HepG2 (cell line): Measurements from ENCODE around the gene EEA1. TPM values are rescaled to one million over a fixed set of nuclear protein-coding genes. Genes with fewer than 3 reads are reported as not detected.

Experiments
- ELF4 ChIP-seq: sonication (generic); formaldehyde crosslinking; IDR thresholded peaks from 2 replicates; pipeline ENCODE4 v1.5.0; 2020; ENCODE audit warnings: missing genetic modification reagents, mild to moderate bottlenecking, moderate library complexity, borderline replicate concordance
- GABPA ChIP-seq, 2 experiments: IDR thresholded peaks; 2 replicates each; pipeline ENCODE4 v1.6.1; 2011 to 2016; ENCODE audit warnings: low read depth in 2 of 2, low read length in 1 of 2, missing biosample characterization in 1 of 2, missing genetic modification characterization in 1 of 2
- GATAD2A ChIP-seq: IDR thresholded peaks from 2 replicates; pipeline ENCODE4 v1.6.1; 2016
- ISX ChIP-seq: sonication (generic); formaldehyde crosslinking; conservative IDR thresholded peaks from 2 replicates; pipeline ENCODE4 v1.5.0; 2020; ENCODE audit warnings: missing genetic modification reagents
- MXD4 ChIP-seq: IDR thresholded peaks from 2 replicates; pipeline ENCODE4 v1.6.1; 2016; ENCODE audit warnings: mild to moderate bottlenecking, missing biosample characterization, missing genetic modification reagents
- NFKBIZ ChIP-seq: IDR thresholded peaks from 2 replicates; pipeline ENCODE4 v1.6.1; 2018; ENCODE audit warnings: missing genetic modification reagents, missing compliant biosample characterization
- NR2F2 ChIP-seq: IDR thresholded peaks from 2 replicates; pipeline ENCODE4 v1.6.1; 2012; ENCODE audit warnings: low read depth, inconsistent platforms, borderline replicate concordance
- POLR2G ChIP-seq: fragments of 200-400 bp; formaldehyde crosslinking; IDR thresholded peaks from 2 replicates; pipeline ENCODE4 v1.6.1; 2018; ENCODE audit warnings: mild to moderate bottlenecking, low read depth, low read length, moderate library complexity
- SAFB2 ChIP-seq: sonication (generic); formaldehyde crosslinking; IDR thresholded peaks from 2 replicates; pipeline ENCODE4 v1.5.1; 2020; ENCODE audit warnings: missing genetic modification reagents, low read depth, mild to moderate bottlenecking, borderline replicate concordance
- SIN3A ChIP-seq: IDR thresholded peaks from 2 replicates; pipeline ENCODE4 v1.6.1; 2011; ENCODE audit warnings: low read depth, mild to moderate bottlenecking, control low read depth, low read length, borderline replicate concordance
- SMARCC2 ChIP-seq: fragments of 450-650 bp; IDR thresholded peaks from 2 replicates; pipeline ENCODE4 v1.6.1; 2017; ENCODE audit warnings: antibody characterized with exemption, mild to moderate bottlenecking
- SOX13 ChIP-seq, 3 experiments: fragments of 450-650 bp in 1 of 3; sonication (generic) in 1 of 3; formaldehyde crosslinking in 1 of 3; IDR thresholded peaks in 2 of 3; conservative IDR thresholded peaks in 1 of 3; 2 replicates each; pipeline versions ENCODE4 v1.5.0 to v1.6.1; 2016 to 2020; ENCODE audit warnings: antibody characterized with exemption in 1 of 3, mild to moderate bottlenecking in 1 of 3, missing compliant biosample characterization in 1 of 3, missing genetic modification reagents in 1 of 3, moderate library complexity in 1 of 3
- U2AF1 ChIP-seq: fragments of 200-400 bp; formaldehyde crosslinking; optimal IDR thresholded peaks from 2 replicates; pipeline ENCODE3; 2017; ENCODE audit warnings: mild to moderate bottlenecking, low read depth, low read length
- ZBTB2 ChIP-seq: sonication (generic); formaldehyde crosslinking; IDR thresholded peaks from 2 replicates; pipeline ENCODE4 v1.8.0; 2022; ENCODE audit warnings: low read depth, missing genetic modification reagents
- ZBTB42 ChIP-seq: sonication (generic); formaldehyde crosslinking; IDR thresholded peaks from 2 replicates; pipeline ENCODE4 v1.5.0; 2020; ENCODE audit warnings: mild to moderate bottlenecking, missing genetic modification reagents
- ZFP82 ChIP-seq: sonication (generic); formaldehyde crosslinking; IDR thresholded peaks from 2 replicates; pipeline ENCODE4 v1.5.1; 2020; ENCODE audit warnings: mild to moderate bottlenecking, missing genetic modification reagents, borderline replicate concordance
- ZKSCAN8 ChIP-seq: IDR thresholded peaks from 2 replicates; pipeline ENCODE4 v1.6.1; 2016; ENCODE audit warnings: borderline replicate concordance, missing genetic modification reagents, missing compliant biosample characterization
- ZNF124 ChIP-seq: sonication (generic); formaldehyde crosslinking; IDR thresholded peaks from 2 replicates; pipeline ENCODE4 v1.4.0; 2020; ENCODE audit warnings: missing genetic modification reagents
- ZNF136 ChIP-seq: sonication (generic); formaldehyde crosslinking; IDR thresholded peaks from 2 replicates; pipeline ENCODE4 v1.8.1; 2022; ENCODE audit warnings: low read depth, mild to moderate bottlenecking, moderate library complexity, missing genetic modification reagents
- ZNF329 ChIP-seq: sonication (generic); formaldehyde crosslinking; IDR thresholded peaks from 2 replicates; pipeline ENCODE4 v1.9.0; 2021; ENCODE audit warnings: low read depth, mild to moderate bottlenecking, missing genetic modification reagents
- ZNF468 ChIP-seq: sonication (generic); formaldehyde crosslinking; IDR thresholded peaks from 2 replicates; pipeline ENCODE4 v1.8.0; 2022; ENCODE audit warnings: mild to moderate bottlenecking, moderate library complexity, missing genetic modification reagents
- ZNF510 ChIP-seq: sonication (generic); formaldehyde crosslinking; IDR thresholded peaks from 2 replicates; pipeline ENCODE4 v1.4.0; 2020; ENCODE audit warnings: low read depth, mild to moderate bottlenecking, missing genetic modification reagents
- ZNF543 ChIP-seq: sonication (generic); formaldehyde crosslinking; IDR thresholded peaks from 2 replicates; pipeline ENCODE4 v1.4.0; 2020; ENCODE audit warnings: mild to moderate bottlenecking, missing genetic modification reagents
- ZNF550 ChIP-seq: sonication (generic); formaldehyde crosslinking; IDR thresholded peaks from 2 replicates; pipeline ENCODE4 v1.4.0; 2020; ENCODE audit warnings: mild to moderate bottlenecking, missing genetic modification reagents, borderline replicate concordance
- ZNF557 ChIP-seq: sonication (generic); formaldehyde crosslinking; IDR thresholded peaks from 2 replicates; pipeline ENCODE4 v1.4.0; 2020; ENCODE audit warnings: missing genetic modification reagents
- ZNF569 ChIP-seq: sonication (generic); formaldehyde crosslinking; IDR thresholded peaks from 2 replicates; pipeline ENCODE4 v1.5.0; 2020; ENCODE audit warnings: mild to moderate bottlenecking, missing genetic modification reagents, moderate library complexity, borderline replicate concordance
- ZNF577 ChIP-seq: sonication (generic); formaldehyde crosslinking; IDR thresholded peaks from 2 replicates; pipeline ENCODE4 v1.4.0; 2020; ENCODE audit warnings: mild to moderate bottlenecking, low read depth, missing genetic modification reagents, borderline replicate concordance
- ZNF879 ChIP-seq: sonication (generic); formaldehyde crosslinking; IDR thresholded peaks from 2 replicates; pipeline ENCODE4 v1.8.1; 2023; ENCODE audit warnings: missing genetic modification reagents
- ZSCAN20 ChIP-seq: sonication (generic); formaldehyde crosslinking; IDR thresholded peaks from 2 replicates; pipeline ENCODE4 v1.4.0; 2020; ENCODE audit warnings: missing genetic modification reagents, mild to moderate bottlenecking, borderline replicate concordance
- ZSCAN29 ChIP-seq: sonication (generic); formaldehyde crosslinking; conservative IDR thresholded peaks from 2 replicates; pipeline ENCODE4 v1.4.0; 2020; ENCODE audit warnings: mild to moderate bottlenecking, missing genetic modification reagents
- polyA plus RNA-seq, 8 experiments: library from polyadenylated mRNA; depleted of rRNA in 3 of 8; stranded (reverse) in 7 of 8; unstranded in 1 of 8; fragments of >200 nt; fragmentation: Illumina TruSeq in 4 of 8; extraction: Trizol in 4 of 8; gene quantifications; 2 replicates each; pipeline versions ENCODE4 v1.2.1 to v1.2.3, GENCODE V29; 2011 to 2016; ENCODE audit warnings: low read depth in 4 of 8, missing spikeins in 1 of 8, mixed read lengths in 1 of 8; ENCODE audit not compliant: insufficient read depth in 1 of 8
- total RNA-seq, 5 experiments: library from RNA; depleted of rRNA; stranded (reverse); fragments of >200 nt; fragmentation: Illumina TruSeq; extraction: Trizol; gene quantifications; 2 replicates each; pipeline ENCODE4 v1.2.3, GENCODE V29; 2016; ENCODE audit warnings: low read depth in 1 of 5
- TF ChIP-seq, protein P1 (sequence below): IDR thresholded peaks from 2 replicates; pipeline ENCODE4 v1.6.1; 2016; ENCODE audit warnings: control low read depth

The EEA1 gene
- total and polyA plus RNA-seq, 2 of the 13 experiments (the other 11 are each of a cell fraction or from before 2014, with no cell fraction given): 5.0 to 19.3 TPM

- TF ChIP-seq MXD4 (CRISPR knock-in tag) (no peak), ZNF577 (CRISPR knock-in tag) (no peak), ZSCAN29 (CRISPR knock-in tag) (no peak), U2AF1 (no peak), ZNF329 (CRISPR knock-in tag) (no peak), ZNF468 (no peak), ZNF124 (no peak), ZBTB2 (CRISPR knock-in tag) (no peak), ZNF879 (CRISPR knock-in tag) (no peak), NR2F2 (0 out of 2 replicates have a peak, but pooled peaks have one; percentile 20), SOX13 (IDR thresholded peaks at IDR 0.05) (no peak), SOX13 (CRISPR knock-in tag; conservative IDR thresholded peaks at IDR 0.05 in 1 of 2, IDR thresholded peaks at IDR 0.05 in 1 of 2) (peak in 1 of 2 experiments; percentile 35; a peak in 1 of 4 replicates), ZKSCAN8 (CRISPR knock-in tag) (no peak), ZNF550 (CRISPR knock-in tag) (no peak), ISX (no peak), GABPA (IDR thresholded peaks at IDR 0.05; ENCODE audit: low read depth, low read length) (no peak), GABPA (CRISPR knock-in tag; IDR thresholded peaks at IDR 0.05; ENCODE audit: low read depth) (no peak), ZNF136 (CRISPR knock-in tag) (no peak), ZNF557 (no peak), SMARCC2 (no peak), SAFB2 (CRISPR knock-in tag) (no peak), SIN3A (no peak), ZSCAN20 (CRISPR knock-in tag) (no peak), ZNF569 (CRISPR knock-in tag) (no peak), ZBTB42 (no peak), GATAD2A (CRISPR knock-in tag) (peak; percentile 75), ZNF510 (CRISPR knock-in tag) (no peak), ZFP82 (CRISPR knock-in tag) (no peak), POLR2G (no peak), ELF4 (no peak), ZNF543 (no peak), NFKBIZ (no peak)
- TF ChIP-seq, protein P1, sequence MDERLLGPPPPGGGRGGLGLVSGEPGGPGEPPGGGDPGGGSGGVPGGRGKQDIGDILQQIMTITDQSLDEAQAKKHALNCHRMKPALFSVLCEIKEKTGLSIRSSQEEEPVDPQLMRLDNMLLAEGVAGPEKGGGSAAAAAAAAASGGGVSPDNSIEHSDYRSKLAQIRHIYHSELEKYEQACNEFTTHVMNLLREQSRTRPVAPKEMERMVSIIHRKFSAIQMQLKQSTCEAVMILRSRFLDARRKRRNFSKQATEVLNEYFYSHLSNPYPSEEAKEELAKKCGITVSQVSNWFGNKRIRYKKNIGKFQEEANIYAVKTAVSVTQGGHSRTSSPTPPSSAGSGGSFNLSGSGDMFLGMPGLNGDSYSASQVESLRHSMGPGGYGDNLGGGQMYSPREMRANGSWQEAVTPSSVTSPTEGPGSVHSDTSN (CRISPR knock-in tag): no peak
Observed at GRCh38 chr12:92854344-92854743, 74.8 kb downstream of the EEA1 start (continued).
